Activated B cell treated with CpG ODN at 0.5 μM for 24 hours (primary cell): ENCODE measurements around the gene CCDC70. TPM values are rescaled to one million over a fixed set of nuclear protein-coding genes. Genes with fewer than 3 reads are reported as not detected.
A peak's percentile ranks its signal among the peaks of the same experiment; 100 is the strongest.

Source experiments
- ATAC-seq: fragments of 200-7000 bp; cut with Tn5 transposase; one replicate; pipeline ENCODE4 v1.10.0; 2021; ENCODE audit warnings: low read depth, mild to moderate bottlenecking, moderate library complexity
- CTCF ChIA-PET: fragments of 350-600 bp; sonication (Branson Sonifier 250); formaldehyde crosslinking; loops from one replicate; lab custom pipeline; 2021; ENCODE audit warnings: antibody characterized with exemption; lab: Charles Lee
- POLR2A ChIA-PET: fragments of 350-600 bp; sonication (Branson Sonifier 250); formaldehyde crosslinking; loops from one replicate; lab custom pipeline; 2021; ENCODE audit warnings: antibody characterized with exemption; lab: Charles Lee
- DNase-seq: peaks from one replicate; pipeline ENCODE4 v3.0.0; 2022
- H3K27ac Mint-ChIP-seq: one replicate; pipeline ENCODE4 v1.8.0; 2020; ENCODE audit warnings: mixed read lengths
- H3K27me3 Mint-ChIP-seq: one replicate; pipeline ENCODE4 v1.8.0; 2021; ENCODE audit warnings: mixed read lengths
- H3K36me3 Mint-ChIP-seq: one replicate; pipeline ENCODE4 v1.8.0; 2021; ENCODE audit warnings: low read depth, mixed read lengths
- H3K4me1 Mint-ChIP-seq: one replicate; pipeline ENCODE4 v1.8.0; 2021; ENCODE audit warnings: mixed read lengths
- H3K4me3 Mint-ChIP-seq: one replicate; pipeline ENCODE4 v1.8.0; 2020; ENCODE audit warnings: mild to moderate bottlenecking, mixed read lengths
- H3K9me3 Mint-ChIP-seq: one replicate; pipeline ENCODE4 v1.8.0; 2020; ENCODE audit warnings: mixed read lengths
- intact Hi-C: fragments of 100-400 bp; cut with micrococcal nuclease; formaldehyde crosslinking; loops from one replicate; pipeline ENCODE4 v1.15.1; 2024
- total RNA-seq: library from RNA; stranded (reverse); gene quantifications from 2 replicates; pipeline ENCODE4 v1.2.3, GENCODE V29; 2022
- TF ChIP-seq, protein P1 (sequence below): fragments of 200-600 bp; IDR thresholded peaks from one replicate; pipeline ENCODE4 v1.8.0; 2022; ENCODE audit warnings: antibody characterized with exemption, mild to moderate bottlenecking

CCDC70 gene
- total RNA-seq, 1 donor from 2014 or later = not detected

DNA sequence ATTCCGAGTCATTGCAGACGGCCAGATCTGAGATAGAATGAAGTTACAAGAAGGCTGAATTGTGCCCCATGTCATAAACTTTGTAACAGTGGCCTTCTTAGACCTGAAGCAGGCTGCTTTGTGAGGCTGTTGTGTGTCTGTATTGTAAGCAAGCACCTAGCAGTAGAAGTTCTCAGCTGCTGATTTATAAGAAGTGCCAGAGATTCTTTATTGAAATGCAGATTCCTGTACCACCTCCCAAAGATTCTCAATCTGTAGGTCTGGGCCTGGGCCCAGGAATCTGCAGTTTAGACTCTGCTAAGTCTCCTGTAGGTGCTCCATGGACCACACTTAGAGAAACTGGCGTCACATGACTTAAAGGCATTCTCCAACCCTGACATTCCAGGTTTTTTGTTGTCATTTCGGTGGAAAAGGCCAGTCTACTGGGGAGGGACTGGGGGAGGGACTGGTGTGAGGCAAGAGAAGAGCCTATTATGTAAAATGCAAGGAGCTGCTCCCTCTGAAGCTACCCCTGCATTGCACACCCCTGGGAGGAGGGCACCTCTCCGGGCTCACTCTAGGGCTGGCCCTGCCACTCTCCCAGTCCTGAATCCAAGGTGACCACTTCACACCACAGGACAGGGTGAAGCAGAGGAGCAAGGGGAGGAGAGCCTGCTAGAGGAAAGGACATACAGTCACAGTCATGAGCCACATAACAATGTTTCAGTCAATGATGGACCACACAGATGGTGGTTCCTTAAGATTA is 16.0 kb upstream of the CCDC70 start:
- Mint-ChIP-seq H3K9me3 (no peaks in the 10 kb centered on the region), H3K4me3 (no peak overlapping the region), H3K27ac (no peak overlapping the region), H3K27me3 (peaks cover 10% of the 10 kb centered on the region), H3K36me3 (no peaks in the 10 kb centered on the region), H3K4me1 (peaks cover 2% of the 10 kb centered on the region)
- ChIA-PET CTCF (no interaction called here), POLR2A (interaction anchor here (0.6 kb wide), 1 partner anchor 828 kb away, joined by 9 read pairs; no protein-coding TSS in a partner anchor)
- TF ChIP-seq, protein P1, sequence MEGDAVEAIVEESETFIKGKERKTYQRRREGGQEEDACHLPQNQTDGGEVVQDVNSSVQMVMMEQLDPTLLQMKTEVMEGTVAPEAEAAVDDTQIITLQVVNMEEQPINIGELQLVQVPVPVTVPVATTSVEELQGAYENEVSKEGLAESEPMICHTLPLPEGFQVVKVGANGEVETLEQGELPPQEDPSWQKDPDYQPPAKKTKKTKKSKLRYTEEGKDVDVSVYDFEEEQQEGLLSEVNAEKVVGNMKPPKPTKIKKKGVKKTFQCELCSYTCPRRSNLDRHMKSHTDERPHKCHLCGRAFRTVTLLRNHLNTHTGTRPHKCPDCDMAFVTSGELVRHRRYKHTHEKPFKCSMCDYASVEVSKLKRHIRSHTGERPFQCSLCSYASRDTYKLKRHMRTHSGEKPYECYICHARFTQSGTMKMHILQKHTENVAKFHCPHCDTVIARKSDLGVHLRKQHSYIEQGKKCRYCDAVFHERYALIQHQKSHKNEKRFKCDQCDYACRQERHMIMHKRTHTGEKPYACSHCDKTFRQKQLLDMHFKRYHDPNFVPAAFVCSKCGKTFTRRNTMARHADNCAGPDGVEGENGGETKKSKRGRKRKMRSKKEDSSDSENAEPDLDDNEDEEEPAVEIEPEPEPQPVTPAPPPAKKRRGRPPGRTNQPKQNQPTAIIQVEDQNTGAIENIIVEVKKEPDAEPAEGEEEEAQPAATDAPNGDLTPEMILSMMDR = no peak
- DNase-seq (no peak), ATAC-seq (no peak)
- intact Hi-C loops = loop anchor here (1.0 kb wide), 1 partner anchor 282 kb away; no protein-coding TSS in a partner anchor

DNA sequence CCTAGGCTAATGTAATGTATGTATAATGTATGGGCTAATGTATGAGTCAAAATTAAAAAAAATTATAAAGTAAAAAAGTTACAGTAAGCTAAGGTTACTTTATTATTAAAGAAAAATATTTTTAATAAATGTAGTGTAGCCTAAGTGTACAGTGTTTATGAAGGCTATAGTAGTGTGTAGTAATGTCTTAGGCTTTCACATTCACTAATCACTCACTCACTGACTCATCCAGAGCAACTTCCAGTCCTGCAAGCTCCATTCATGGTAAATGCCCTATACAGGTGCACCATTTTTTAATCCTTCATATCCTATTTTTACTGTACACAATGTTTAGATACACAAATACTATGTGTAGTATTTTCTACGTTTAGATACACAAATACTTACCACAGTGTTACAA is 15.0 kb upstream of the CCDC70 start:
- Mint-ChIP-seq H3K4me3 (no peak overlapping the region), H3K36me3 (no peaks in the 10 kb centered on the region), H3K27ac (no peak overlapping the region), H3K27me3 (peaks cover 13% of the 10 kb centered on the region), H3K4me1 (peaks cover 2% of the 10 kb centered on the region), H3K9me3 (no peaks in the 10 kb centered on the region)
- TF ChIP-seq, protein P1 = no peak
- intact Hi-C loops = no loop called here
- ATAC-seq (no peak), DNase-seq (no peak)
- CTCF ChIA-PET = interaction anchor here (1.6 kb wide), 1 partner anchor 31 kb away, joined by 6 read pairs; no protein-coding TSS in a partner anchor
- POLR2A ChIA-PET = no interaction called here

DNA sequence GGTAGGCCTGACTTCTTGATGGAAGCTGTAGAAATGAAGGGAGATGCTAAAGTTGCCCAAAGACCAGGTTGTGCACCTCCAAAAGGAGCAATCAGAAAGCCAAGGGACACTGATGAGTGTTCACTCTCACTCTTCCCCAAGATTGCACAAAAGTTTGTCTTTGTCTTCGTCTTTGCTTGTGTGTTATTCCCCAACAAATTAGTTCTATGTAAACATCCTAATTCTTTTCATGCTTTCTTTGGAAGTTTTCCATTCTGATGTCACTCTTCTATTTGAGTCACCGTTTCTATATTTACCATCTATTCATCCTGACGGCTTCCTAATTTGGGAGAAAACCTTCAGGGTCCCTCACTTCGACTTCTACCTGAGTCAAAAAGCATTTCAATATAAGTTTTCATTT is 13.1 kb upstream of the CCDC70 start:
- Mint-ChIP-seq H3K4me1 (peaks cover 2% of the 10 kb centered on the region), H3K36me3 (no peaks in the 10 kb centered on the region), H3K27ac (no peak overlapping the region), H3K27me3 (peaks cover 15% of the 10 kb centered on the region), H3K9me3 (no peaks in the 10 kb centered on the region), H3K4me3 (no peak overlapping the region)
- TF ChIP-seq, protein P1 = no peak
- CTCF ChIA-PET = interaction anchor here (0.6 to 1.6 kb wide), 4 partner anchors 33 to 39 kb away, joined by 3 to 7 read pairs (median 4); no protein-coding TSS in a partner anchor
- POLR2A ChIA-PET = no interaction called here
- DNase-seq (no peak), ATAC-seq (no peak)
- intact Hi-C loops = loop anchor here (1.0 kb wide), 2 partner anchors 33 to 723 kb away; no protein-coding TSS in a partner anchor

DNA sequence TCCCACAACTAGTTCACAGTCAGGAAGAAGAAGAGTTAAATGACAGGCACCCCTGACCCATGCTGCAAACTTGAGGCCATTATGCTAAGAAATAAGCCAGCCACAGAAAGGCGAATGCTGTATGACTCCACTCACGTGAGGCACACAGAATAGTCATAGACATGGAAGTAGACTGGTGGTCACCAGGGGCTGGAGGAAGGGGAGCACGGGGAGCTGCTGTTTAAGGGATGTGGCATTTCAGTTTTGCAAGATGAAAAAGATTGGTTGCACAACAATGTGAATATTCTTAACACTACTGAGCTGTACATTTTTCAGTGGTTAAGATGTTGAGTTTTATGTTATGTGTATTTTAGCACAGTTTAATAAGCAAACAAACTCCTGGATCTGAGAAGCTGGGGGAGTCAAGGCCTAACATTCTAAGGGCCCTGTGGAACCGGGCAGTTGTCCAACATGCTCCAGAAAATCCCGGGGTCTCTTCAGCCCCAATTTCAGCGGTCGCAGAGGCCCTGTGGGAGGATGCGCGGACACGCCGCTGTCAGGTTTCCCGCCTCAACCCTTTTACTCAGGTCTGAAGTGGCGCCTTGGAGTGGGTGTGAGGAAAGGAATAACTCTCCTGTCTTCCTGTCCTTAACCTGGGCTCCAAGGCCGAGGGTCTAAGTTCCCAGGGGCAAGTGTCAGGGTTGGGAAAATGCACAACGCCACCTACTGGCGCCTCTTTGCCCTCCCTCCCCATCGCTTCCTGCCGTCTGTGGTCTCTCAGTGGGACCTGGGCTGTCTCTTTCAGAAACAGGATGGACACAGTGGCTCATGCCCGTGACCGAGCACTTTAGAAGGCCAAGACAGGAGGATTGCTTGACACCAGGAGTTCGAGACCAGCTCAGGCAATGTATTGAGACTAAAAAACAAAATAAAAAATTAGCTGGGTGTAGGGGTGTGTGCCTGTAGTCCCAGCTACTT is 12.3 kb upstream of the CCDC70 start:
- intact Hi-C loops = loop anchor here (1.0 kb wide), 2 partner anchors 34 to 724 kb away; no protein-coding TSS in a partner anchor
- H3K4me1 Mint-ChIP-seq = peaks cover 2% of the 10 kb centered on the region

More for the DNA sequence above, 12.3 kb upstream of the CCDC70 start:
- TF ChIP-seq, protein P1 = no peak
- Mint-ChIP-seq H3K36me3 (no peaks in the 10 kb centered on the region), H3K4me3 (no peak overlapping the region), H3K9me3 (no peaks in the 10 kb centered on the region), H3K27ac (no peak overlapping the region), H3K27me3 (peaks cover 12% of the 10 kb centered on the region)
- DNase-seq (no peak), ATAC-seq (peak; percentile 28)
- POLR2A ChIA-PET = no interaction called here
- CTCF ChIA-PET = interaction anchor here (0.6 to 1.6 kb wide), 5 partner anchors 34 to 40 kb away, joined by 3 to 7 read pairs (median 4); no protein-coding TSS in a partner anchor
